Pancreas (tissue), 10 donors: ENCODE data around the gene FMNL3. TPM values are rescaled to one million over a fixed set of nuclear protein-coding genes. Genes with fewer than 3 reads are reported as not detected.

Source experiments
- ATAC-seq, 4 donors: fragments of 200-7000 bp; cut with Tn5 transposase; one replicate each; pipeline versions ENCODE4 v1.8.0 to v1.9.1; 2020; ENCODE audit warnings: mild to moderate bottlenecking in 4 of 4, moderate library complexity in 4 of 4
- DNase-seq, 6 donors: peaks; one replicate each; pipeline ENCODE4 v3.0.0-alpha.2; 2020
- FAIRE-seq: peaks from 2 replicates; lab custom pipeline; 2012; peaks lifted over from hg19 to GRCh38; lab: Jason Lieb, UNC
- H3K27ac ChIP-seq, 4 donors: fragments of 200-600 bp; sonication (generic); 1 replicate in 3 of 4; 2 replicates in 1 of 4; pipeline versions ENCODE4 v1.5.0 to v1.8.0; 2020
- H3K27me3 ChIP-seq, 4 donors: fragments of 200-600 bp; one replicate each; pipeline ENCODE4 v1.8.0; 2021
- H3K36me3 ChIP-seq, 3 donors: fragments of 200-600 bp; sonication (generic) in 1 of 3; one replicate each; pipeline versions ENCODE4 v1.5.0 to v1.8.0; 2020 to 2021
- H3K4me1 ChIP-seq, 3 donors: fragments of 200-600 bp; one replicate each; pipeline ENCODE4 v1.8.0; 2021
- H3K4me3 ChIP-seq, 4 donors: fragments of 200-600 bp; sonication (generic) in 2 of 4; one replicate each; pipeline versions ENCODE4 v1.5.0 to v1.8.0; 2020 to 2021
- H3K9me3 ChIP-seq, 4 donors: fragments of 200-600 bp; one replicate each; pipeline ENCODE4 v1.8.0; 2021
- CTCF ChIP-seq, 4 donors: fragments of 200-600 bp; sonication (generic) in 3 of 4; IDR thresholded peaks; one replicate each; pipeline versions ENCODE4 v1.5.0 to v1.8.0; 2021; ENCODE audit warnings: antibody characterized with exemption in 4 of 4
- WGBS, 2 donors: extraction: QIAGEN DNeasy Blood & Tissue Kit; methylation state at CpG; one replicate each; pipeline ENCODE4 v1.1.7; 2013; 5-methylcytosine and 5-hydroxymethylcytosine counted together
- intact Hi-C, 3 donors: fragments of 100-400 bp; cut with DNase I; formaldehyde crosslinking; loops; one replicate each; pipeline versions ENCODE4 v1.11.1 to v1.14.2; 2022
- polyA plus RNA-seq, 2 donors: library from polyadenylated mRNA; stranded (reverse); fragments of 200-250 nt; gene quantifications; one replicate each; pipeline ENCODE4 v1.2.3, GENCODE V29; 2013
- total RNA-seq, 6 donors: library from RNA; stranded (reverse); fragmentation: NEBNext Ultra II Directional in 4 of 6; extraction: Animal tissue kit (Norgen Biotek cat#: 25700) in 4 of 6; gene quantifications; one replicate each; pipeline versions ENCODE4 v1.2.1 to v1.2.4, GENCODE V29; 2021 to 2023
- donor health status: healthy with polysubstance abuse.
- donor health status: DM: no; HTN: no; CAD: no; lungs with moderate emphysema.
- donor health status: DM: no; HTN: no; CAD: no.
- donor health status: control.
- donor health status: control.
- donor health status: Bipolar disorder and iron deficiency.
- donor health status: DM: yes; HTN: yes; CAD: no.
- donor health status: DM: no; HTN: no; CAD: no.
- donor health status: DM: no; HTN: no; CAD: no.
- donor health status: DM: yes; HTN: yes; CAD: no.

The FMNL3 gene
- total and polyA plus RNA-seq, 8 donors: 1.8 to 13.5 (median 3.0) TPM

GRCh38 chr12:49598527-49598926, 108.7 kb downstream of the FMNL3 start:
- no peak for FAIRE-seq
- 74 to 84% methylated on average over 10 of the region's 10 CpGs for WGBS, 2 donors
- intact Hi-C loops: no loop called here
- H3K9me3 ChIP-seq: no peaks in the 10 kb centered on the region
- no peaks in the 10 kb centered on the region for H3K27me3 ChIP-seq
- no peak overlapping the region for H3K4me3 ChIP-seq
- TF ChIP-seq CTCF (IDR thresholded peaks at IDR 0.05): no peak
- no peak for ATAC-seq
- H3K27ac ChIP-seq: no peak overlapping the region
- H3K36me3 ChIP-seq: no peaks in the 10 kb centered on the region
- DNase-seq: no peak
- no peaks in the 10 kb centered on the region for H3K4me1 ChIP-seq

GRCh38 chr12:49588721-49589516, 118.3 kb downstream of the FMNL3 start:
- no peaks in the 10 kb centered on the region for H3K4me1 ChIP-seq
- ATAC-seq (peak in 1 of 4 donors; percentile 17), DNase-seq (no peak), FAIRE-seq (no peak)
- H3K36me3 ChIP-seq: no peaks in the 10 kb centered on the region
- no peaks in the 10 kb centered on the region for H3K27me3 ChIP-seq
- no peak overlapping the region for H3K27ac ChIP-seq
- H3K9me3 ChIP-seq: no peaks in the 10 kb centered on the region
- intact Hi-C loops: no loop called here
- no peak for TF ChIP-seq CTCF (IDR thresholded peaks at IDR 0.05)
- 71 to 79% methylated on average over 4 of the region's 4 CpGs for WGBS, 2 donors
- no peak overlapping the region for H3K4me3 ChIP-seq

- intact Hi-C loops: no loop called here
- H3K9me3 ChIP-seq: no peaks in the 10 kb centered on the region
- no peak overlapping the region for H3K27ac ChIP-seq
- no peaks in the 10 kb centered on the region for H3K4me1 ChIP-seq
- FAIRE-seq (no peak), DNase-seq (no peak), ATAC-seq (no peak)
- TF ChIP-seq CTCF (IDR thresholded peaks at IDR 0.05): no peak
- no peak overlapping the region for H3K4me3 ChIP-seq
- no peaks in the 10 kb centered on the region for H3K36me3 ChIP-seq
- 91 to 92% methylated on average over 7 of the region's 7 CpGs for WGBS, 2 donors
- no peaks in the 10 kb centered on the region for H3K27me3 ChIP-seq
Observed at GRCh38 chr12:49588281-49588680, 118.9 kb downstream of the FMNL3 start.

- Histone ChIP-seq H3K4me3 (no peak overlapping the region), H3K27me3 (no peaks in the 10 kb centered on the region), H3K9me3 (no peaks in the 10 kb centered on the region), H3K27ac (no peak overlapping the region), H3K36me3 (no peaks in the 10 kb centered on the region), H3K4me1 (peaks cover 0 to 4% (median 0%) of the 10 kb centered on the region in 3 donors)
- ATAC-seq (no peak), DNase-seq (no peak), FAIRE-seq (no peak)
- intact Hi-C loops: no loop called here
- WGBS, 2 donors: 82 to 84% methylated on average over 11 of the region's 11 CpGs
- no peak for TF ChIP-seq CTCF (IDR thresholded peaks at IDR 0.05)
Observed at GRCh38 chr12:49587174-49587908, 119.9 kb downstream of the FMNL3 start.

Other genes starting within 250 kb of the FMNL3 start
- 1 to 10 TPM in 2 of 6 donors, under 1 TPM in 4; 0.55 to 1.7 (median 0.91) TPM for gene KCNH3, start 168.4 kb downstream of the FMNL3 start, total RNA-seq
- gene KCNH3, start 168.4 kb downstream of the FMNL3 start, polyA plus RNA-seq: 1 to 10 TPM; 2.3 to 3.2 TPM
- 10 to 100 TPM; 19.3 to 29.9 (median 22.9) TPM for gene MCRS1, start 139.3 kb downstream of the FMNL3 start, total RNA-seq
- 10 to 100 TPM; 59.6 to 71.0 TPM for gene MCRS1, start 139.3 kb downstream of the FMNL3 start, polyA plus RNA-seq
- 1 to 10 TPM in 2 of 6 donors, under 1 TPM in 4; 0.49 to 1.7 (median 0.83) TPM for gene FAM186B, start 101.8 kb downstream of the FMNL3 start, total RNA-seq
- gene FAM186B, start 101.8 kb downstream of the FMNL3 start, polyA plus RNA-seq: under 1 TPM; 0.56 to 0.65 TPM
- 10 to 100 TPM; 11.2 to 19.9 (median 13.2) TPM for gene PRPF40B, start 83.8 kb downstream of the FMNL3 start, total RNA-seq
- 10 to 100 TPM; 44.9 to 58.3 TPM for gene PRPF40B, start 83.8 kb downstream of the FMNL3 start, polyA plus RNA-seq
- gene TMBIM6, start 34.2 kb upstream of the FMNL3 start, total RNA-seq: 100 to 1,000 TPM; 223 to 367 (median 300) TPM
- gene TMBIM6, start 34.2 kb upstream of the FMNL3 start, polyA plus RNA-seq: 100 to 1,000 TPM in 1 of 2 donors, 10 to 100 TPM in 1; 71.1 to 197 TPM
- 10 to 100 TPM in 1 of 6 donors, 1 to 10 TPM in 5; 4.1 to 14.1 (median 6.1) TPM for gene NCKAP5L, start 121.0 kb upstream of the FMNL3 start, total RNA-seq
- gene NCKAP5L, start 121.0 kb upstream of the FMNL3 start, polyA plus RNA-seq: 10 to 100 TPM in 1 of 2 donors, 1 to 10 TPM in 1; 9.8 to 18.3 TPM
- gene BCDIN3D, start 135.7 kb upstream of the FMNL3 start, total RNA-seq: 1 to 10 TPM; 2.1 to 4.8 (median 3.8) TPM
- gene BCDIN3D, start 135.7 kb upstream of the FMNL3 start, polyA plus RNA-seq: 1 to 10 TPM; 2.0 to 2.5 TPM
- 1 to 10 TPM in 1 of 6 donors, under 1 TPM in 5; 0.14 to 2.1 (median 0.27) TPM for gene FAIM2, start 196.5 kb upstream of the FMNL3 start, total RNA-seq
- 1 to 10 TPM in 1 of 2 donors, under 1 TPM in 1; 0.84 to 1.5 TPM for gene FAIM2, start 196.5 kb upstream of the FMNL3 start, polyA plus RNA-seq
- gene AQP2, start 243.3 kb upstream of the FMNL3 start, total RNA-seq: under 1 TPM in 2 of 6 donors, not detected in 4; 0.06 to 0.12 TPM
- gene AQP2, start 243.3 kb upstream of the FMNL3 start, polyA plus RNA-seq: under 1 TPM in 1 of 2 donors, not detected in 1; 0.31 TPM